Measurements from ENCODE around the gene AADACL4.
"Not testable (repeated sequence)": the region's sequence is repeated elsewhere in the genome, so short reads cannot be mapped to it uniquely, and the experiment has no call there.

Gene AADACL4

DNA sequence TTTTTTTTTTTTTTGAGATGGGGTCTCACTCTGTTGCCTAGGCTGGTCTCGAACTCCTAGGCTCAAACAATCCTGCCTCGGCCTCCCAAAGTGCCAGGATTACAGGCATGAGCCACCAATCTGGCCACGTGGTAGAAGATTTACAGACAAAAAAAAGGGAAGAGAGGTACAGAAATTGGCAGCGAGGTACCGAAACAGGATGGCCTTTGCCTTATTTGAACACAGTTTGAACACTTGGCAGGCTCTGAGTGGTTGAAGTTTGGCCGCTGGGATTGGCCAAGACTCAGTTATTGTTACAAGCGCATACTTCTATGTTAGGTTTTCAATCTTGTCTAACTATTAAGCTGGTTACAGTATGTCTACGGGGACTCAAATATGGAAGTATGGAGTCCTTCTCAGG is 6.2 kb upstream of the AADACL4 start:
- TF ChIP-seq, protein P1, sequence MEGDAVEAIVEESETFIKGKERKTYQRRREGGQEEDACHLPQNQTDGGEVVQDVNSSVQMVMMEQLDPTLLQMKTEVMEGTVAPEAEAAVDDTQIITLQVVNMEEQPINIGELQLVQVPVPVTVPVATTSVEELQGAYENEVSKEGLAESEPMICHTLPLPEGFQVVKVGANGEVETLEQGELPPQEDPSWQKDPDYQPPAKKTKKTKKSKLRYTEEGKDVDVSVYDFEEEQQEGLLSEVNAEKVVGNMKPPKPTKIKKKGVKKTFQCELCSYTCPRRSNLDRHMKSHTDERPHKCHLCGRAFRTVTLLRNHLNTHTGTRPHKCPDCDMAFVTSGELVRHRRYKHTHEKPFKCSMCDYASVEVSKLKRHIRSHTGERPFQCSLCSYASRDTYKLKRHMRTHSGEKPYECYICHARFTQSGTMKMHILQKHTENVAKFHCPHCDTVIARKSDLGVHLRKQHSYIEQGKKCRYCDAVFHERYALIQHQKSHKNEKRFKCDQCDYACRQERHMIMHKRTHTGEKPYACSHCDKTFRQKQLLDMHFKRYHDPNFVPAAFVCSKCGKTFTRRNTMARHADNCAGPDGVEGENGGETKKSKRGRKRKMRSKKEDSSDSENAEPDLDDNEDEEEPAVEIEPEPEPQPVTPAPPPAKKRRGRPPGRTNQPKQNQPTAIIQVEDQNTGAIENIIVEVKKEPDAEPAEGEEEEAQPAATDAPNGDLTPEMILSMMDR (conservative IDR thresholded peaks at IDR 0.05; ENCODE audit: low read depth, low read length) = no peak
- H3K4me3 ChIP-seq (ENCODE audit: low read length) = no peak overlapping the region
- DNase-seq (ENCODE audit: low read depth) = no peak

DNA sequence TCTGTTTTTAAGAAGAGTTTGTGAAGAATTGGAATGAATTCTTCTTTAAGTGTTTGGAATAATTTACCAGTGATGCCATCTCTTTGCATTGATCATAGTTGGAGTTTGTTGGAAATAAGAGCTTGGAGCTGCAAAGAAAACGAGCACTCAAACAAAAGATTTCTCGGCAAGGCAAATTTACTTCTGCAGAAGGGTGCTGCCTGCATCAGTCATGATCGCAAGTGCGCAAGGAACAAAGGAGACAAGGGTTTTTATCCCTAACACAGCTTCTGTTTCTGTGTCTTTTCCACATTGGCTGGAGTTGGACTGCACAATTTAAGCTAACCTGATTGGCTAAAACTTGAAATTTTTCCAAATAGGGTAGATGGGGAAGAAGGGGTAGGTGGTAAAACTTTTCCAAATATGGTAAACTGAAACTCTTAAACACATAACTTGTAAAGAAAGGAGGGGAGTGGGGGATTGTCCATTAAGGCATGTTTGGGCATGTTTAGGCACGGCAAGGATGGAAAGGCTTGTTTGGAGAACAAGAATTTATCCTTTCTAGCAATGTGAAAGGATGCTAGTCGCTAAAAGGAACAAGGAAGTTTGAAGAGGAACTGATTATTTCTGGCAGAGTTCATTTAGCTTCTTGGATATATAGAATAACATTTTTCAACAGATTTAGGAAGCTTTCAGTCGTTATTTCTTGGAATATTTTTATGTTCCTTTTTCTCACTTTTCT is 3.5 kb upstream of the AADACL4 start:
- TF ChIP-seq, protein P1 (conservative IDR thresholded peaks at IDR 0.05; ENCODE audit: low read depth, low read length) = no peak
- no peak for DNase-seq (ENCODE audit: low read depth)
- no peak overlapping the region for H3K4me3 ChIP-seq (ENCODE audit: low read length)

DNA sequence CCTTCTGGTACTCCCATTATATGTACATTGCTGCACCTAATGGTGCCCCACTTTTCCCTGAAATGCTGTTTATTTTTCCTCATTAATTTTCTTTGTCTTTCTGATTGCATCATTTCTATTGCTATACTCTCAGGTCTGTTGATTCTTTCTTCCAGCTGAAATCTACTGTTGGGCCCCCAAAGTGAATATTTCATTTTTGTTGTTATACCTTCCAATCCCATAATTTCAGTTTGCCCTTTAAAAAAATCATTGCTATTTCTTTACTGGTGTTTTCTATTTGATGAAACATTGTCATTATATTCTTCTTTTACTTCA is 3.0 kb upstream of the AADACL4 start:
- no peak overlapping the region for H3K4me3 ChIP-seq (ENCODE audit: low read length)
- TF ChIP-seq, protein P1 (conservative IDR thresholded peaks at IDR 0.05; ENCODE audit: low read depth, low read length) = no peak
- no peak for DNase-seq (ENCODE audit: low read depth)

DNA sequence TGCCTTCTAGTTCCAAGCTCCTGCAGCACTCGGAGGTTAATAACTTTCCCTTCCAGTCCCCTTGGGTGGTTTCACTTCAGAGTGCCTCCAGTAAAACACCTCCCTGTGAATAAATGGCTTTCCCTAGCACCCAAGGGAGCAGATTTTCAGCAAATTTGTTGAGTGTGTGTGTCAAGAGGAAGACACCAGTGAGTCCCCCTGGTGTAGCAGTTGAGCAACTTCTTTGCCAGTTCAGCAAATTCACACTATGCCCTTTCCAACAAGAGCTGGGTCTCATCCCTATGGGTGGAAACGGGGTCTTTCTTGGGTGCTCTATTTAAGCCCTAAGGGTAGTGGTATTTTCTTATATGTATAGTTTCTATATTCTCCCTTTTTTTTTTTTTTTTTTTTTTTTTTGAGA is 806 bp upstream of the AADACL4 start:
- TF ChIP-seq, protein P1 (conservative IDR thresholded peaks at IDR 0.05; ENCODE audit: low read depth, low read length) = no peak
- H3K4me3 ChIP-seq (ENCODE audit: low read length) = no peak overlapping the region
- no peak for DNase-seq (ENCODE audit: low read depth)

DNA sequence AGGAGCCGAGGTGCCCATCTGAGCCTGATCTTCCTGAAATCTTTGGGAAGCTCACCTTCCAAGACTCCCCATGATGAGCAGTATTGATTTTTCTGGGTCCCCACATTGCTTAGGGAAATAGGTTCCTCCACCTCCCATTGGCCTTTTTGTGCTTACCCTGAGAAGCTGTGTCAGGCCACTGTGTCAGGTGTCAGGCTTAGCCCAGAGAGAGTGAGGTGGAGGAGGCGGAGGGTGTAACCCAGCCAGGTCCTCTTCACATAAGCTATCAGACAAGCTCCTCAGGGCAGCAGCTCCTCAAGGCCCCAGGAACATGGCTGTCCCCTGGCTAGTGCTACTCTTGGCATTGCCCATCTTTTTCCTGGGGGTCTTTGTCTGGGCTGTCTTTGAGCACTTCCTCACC is 352 bp downstream of the AADACL4 start:
- TF ChIP-seq, protein P1 (conservative IDR thresholded peaks at IDR 0.05; ENCODE audit: low read depth, low read length) = no peak
- DNase-seq (ENCODE audit: low read depth) = no peak
- no peak overlapping the region for H3K4me3 ChIP-seq (ENCODE audit: low read length)

DNA sequence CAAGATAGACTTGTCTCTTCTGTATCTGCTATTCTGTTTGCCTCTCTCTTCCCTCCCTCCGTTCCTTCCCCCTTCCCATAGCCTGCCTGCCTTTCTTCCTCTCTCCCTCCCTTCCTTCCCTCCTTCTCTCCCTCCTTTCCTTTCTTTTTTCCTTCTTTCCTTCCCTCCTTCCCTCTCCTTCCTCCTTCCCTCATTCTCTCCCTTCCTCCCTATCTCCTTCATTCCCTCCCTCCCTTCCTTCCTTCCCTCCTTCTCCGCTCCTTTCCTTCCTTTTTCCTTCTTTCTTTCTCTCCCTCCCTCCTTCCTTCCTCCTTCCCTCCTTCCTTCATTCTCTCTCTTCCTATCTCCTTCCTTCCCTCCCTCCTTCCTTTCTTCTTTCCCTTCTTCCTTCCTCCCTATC is 944 bp downstream of the AADACL4 start:
- no peak overlapping the region for H3K4me3 ChIP-seq (ENCODE audit: low read length)
- TF ChIP-seq, protein P1 (conservative IDR thresholded peaks at IDR 0.05; ENCODE audit: low read depth, low read length) = no peak
- DNase-seq (ENCODE audit: low read depth) = no peak

DNA sequence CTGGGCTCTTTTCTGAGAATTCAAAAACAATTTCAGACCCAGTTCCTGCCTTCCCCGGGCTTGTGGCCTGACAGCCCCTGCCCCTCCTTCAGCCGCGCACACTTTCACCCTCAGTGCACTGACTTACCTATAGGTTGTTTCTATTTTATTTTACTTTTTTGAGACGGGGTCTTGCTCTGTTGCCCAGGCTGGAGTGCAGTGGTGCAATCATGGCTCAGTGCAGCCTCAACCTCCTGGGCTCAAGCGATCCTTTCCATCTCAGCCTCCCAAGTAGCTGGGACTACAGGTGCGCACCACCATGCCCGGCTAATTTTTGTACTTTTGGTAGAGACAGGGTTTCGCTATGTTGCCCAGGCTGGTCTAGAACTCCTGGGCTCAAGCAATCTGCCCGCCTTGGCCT is 1.5 kb downstream of the AADACL4 start:
- DNase-seq (ENCODE audit: low read depth); H3K4me3 ChIP-seq (ENCODE audit: low read length): not testable (repeated sequence)
